Activated T-helper 2 cell treated with anti-CD3 and anti-CD28 coated beads, Interferon-gamma antibody, Interleukin-2, Interleukin-4, amounts not matched to agents 10 μg/mL and 5 μg/mL and 100 μg/mL, durations not matched to agents 14 hours and 24 hours and 36 hours (primary cell): ENCODE measurements around the gene EPHA8. TPM values are rescaled to one million over a fixed set of nuclear protein-coding genes. Genes with fewer than 3 reads are reported as not detected.

ENCODE experiments used
- DNase-seq: peaks from one replicate; pipeline ENCODE4 v3.0.0; 2021; ENCODE audit warnings: low spot score
- H3K27ac Mint-ChIP-seq: one replicate; pipeline ENCODE4 v1.8.0; 2021; ENCODE audit warnings: mixed read lengths
- H3K27me3 Mint-ChIP-seq: one replicate; pipeline ENCODE4 v1.8.0; 2021; ENCODE audit warnings: low read depth, mixed read lengths
- H3K36me3 Mint-ChIP-seq: one replicate; pipeline ENCODE4 v1.8.0; 2021; ENCODE audit warnings: low read depth, mixed read lengths
- H3K4me1 Mint-ChIP-seq: one replicate; pipeline ENCODE4 v1.8.0; 2021; ENCODE audit warnings: low read depth, mixed read lengths
- H3K4me3 Mint-ChIP-seq: one replicate; pipeline ENCODE4 v1.8.0; 2021; ENCODE audit warnings: low read depth, mild to moderate bottlenecking, moderate library complexity, mixed read lengths
- H3K9me3 Mint-ChIP-seq: one replicate; pipeline ENCODE4 v1.8.0; 2021; ENCODE audit warnings: mixed read lengths
- intact Hi-C: fragments of 100-400 bp; cut with micrococcal nuclease; formaldehyde crosslinking; loops from one replicate; pipeline ENCODE4 v1.15.1; 2023
- total RNA-seq: library from RNA; stranded (reverse); gene quantifications from 2 replicates; pipeline ENCODE4 v1.2.3, GENCODE V29; 2022

Gene EPHA8
- total RNA-seq, 1 donor from 2014 or later: not detected

GRCh38 chr1:22641906-22642636 lies 78.8 kb downstream of the EPHA8 start:
- Mint-ChIP-seq H3K4me1 (no peaks in the 10 kb centered on the region), H3K27ac (no peak overlapping the region), H3K27me3 (no peaks in the 10 kb centered on the region), H3K9me3 (no peaks in the 10 kb centered on the region), H3K4me3 (no peak overlapping the region), H3K36me3 (no peaks in the 10 kb centered on the region)
- peak; percentile 44 for DNase-seq
- intact Hi-C loops: loop anchor here (1.0 to 5.0 kb wide), 2 partner anchors 222 to 510 kb away; no protein-coding TSS in a partner anchor

DNA sequence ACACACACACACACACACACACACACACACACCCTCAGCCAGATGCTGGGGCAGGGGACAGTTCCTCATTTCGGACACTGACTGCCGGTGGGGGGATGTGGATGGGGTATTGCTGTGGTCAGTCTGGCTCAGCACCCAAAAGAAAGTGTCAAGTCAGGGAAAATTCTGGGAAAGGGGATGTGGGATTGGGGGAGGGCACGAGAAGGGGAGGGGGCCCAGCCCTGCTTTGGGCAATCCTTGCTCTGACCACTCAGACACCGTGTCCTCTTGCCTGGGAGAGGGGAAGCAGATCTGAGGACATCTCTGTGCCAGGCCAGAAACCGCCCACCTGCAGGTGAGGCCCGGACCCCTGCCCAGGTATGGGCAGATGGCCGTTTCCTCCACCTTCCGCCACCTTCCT lies 80.1 kb downstream of the EPHA8 start, which contains the start of gene C1QC:
C1QC (plus strand) TSS at position 253 of the 400 bp plus-strand sequence. CDS start 391 bp downstream, outside the sequence.
- DNase-seq: no peak
- intact Hi-C loops: loop anchor here (5.0 kb wide), 1 partner anchor 511 kb away; no protein-coding TSS in a partner anchor
- Mint-ChIP-seq H3K27me3 (no peaks in the 10 kb centered on the region), H3K4me3 (no peak within 1 kb of the TSS), H3K27ac (no peak within 1 kb of the TSS), H3K4me1 (no peaks in the 10 kb centered on the region), H3K9me3 (no peaks in the 10 kb centered on the region), H3K36me3 (no peaks in the 10 kb centered on the region)

GRCh38 chr1:22643928-22644327 lies 80.6 kb downstream of the EPHA8 start:
- Mint-ChIP-seq H3K27me3 (no peaks in the 10 kb centered on the region), H3K36me3 (no peaks in the 10 kb centered on the region)
- intact Hi-C loops: loop anchor here (5.0 kb wide), 1 partner anchor 512 kb away; no protein-coding TSS in a partner anchor

DNA sequence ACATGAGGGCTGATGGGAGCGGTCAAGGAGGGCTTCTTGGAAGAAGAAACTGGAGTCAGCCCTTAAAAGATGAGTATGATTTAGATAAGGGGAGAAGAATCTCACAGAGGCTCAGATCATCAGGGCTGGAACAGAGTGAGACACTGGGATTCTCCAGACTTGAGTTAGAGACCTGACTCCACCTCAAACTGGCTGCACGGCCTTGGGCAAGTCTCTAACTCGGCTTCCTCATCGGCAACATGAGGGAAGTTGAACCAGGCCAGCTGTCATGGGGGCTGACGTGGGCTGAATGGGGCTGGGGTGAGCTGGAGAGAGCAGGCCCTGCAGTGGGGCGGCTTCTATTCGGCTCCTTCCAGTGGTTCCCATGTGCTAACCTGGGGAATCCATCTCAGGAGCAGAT lies 82.6 kb downstream of the EPHA8 start:
- DNase-seq: no peak
- no peaks in the 10 kb centered on the region for H3K36me3 Mint-ChIP-seq
- intact Hi-C loops: no loop called here
- H3K9me3 Mint-ChIP-seq: no peaks in the 10 kb centered on the region
- no peaks in the 10 kb centered on the region for H3K27me3 Mint-ChIP-seq
- no peaks in the 10 kb centered on the region for H3K4me1 Mint-ChIP-seq
- no peak overlapping the region for H3K4me3 Mint-ChIP-seq
- no peak overlapping the region for H3K27ac Mint-ChIP-seq

More at GRCh38 chr1:22643928-22644327, 80.6 kb downstream of the EPHA8 start:
- no peak overlapping the region for H3K4me3 Mint-ChIP-seq
- H3K9me3 Mint-ChIP-seq: no peaks in the 10 kb centered on the region
- no peak for DNase-seq
- no peak overlapping the region for H3K27ac Mint-ChIP-seq
- no peaks in the 10 kb centered on the region for H3K4me1 Mint-ChIP-seq

DNA sequence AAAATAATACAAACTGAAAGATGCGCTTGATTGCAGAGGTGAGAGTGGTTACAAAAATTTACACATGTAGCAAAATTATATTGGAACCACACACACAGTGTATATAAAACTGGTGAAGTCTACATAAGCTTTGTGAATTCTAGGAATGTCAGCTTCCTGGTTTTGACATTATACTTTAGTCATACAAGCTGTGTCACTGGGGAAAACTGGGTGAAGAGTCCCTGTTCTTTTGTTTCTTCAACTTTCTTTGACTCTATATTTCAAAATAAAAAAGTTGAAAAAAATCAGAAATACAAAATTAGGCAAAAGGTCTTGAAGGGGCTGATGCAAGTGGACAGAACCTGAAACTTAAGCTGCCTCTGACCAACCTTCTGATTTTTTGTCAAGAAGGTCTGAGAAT lies 83.1 kb downstream of the EPHA8 start:
- no peak for DNase-seq
- Mint-ChIP-seq H3K27ac (no peak overlapping the region), H3K36me3 (no peaks in the 10 kb centered on the region), H3K27me3 (no peaks in the 10 kb centered on the region), H3K4me1 (no peaks in the 10 kb centered on the region), H3K9me3 (no peaks in the 10 kb centered on the region), H3K4me3 (no peak overlapping the region)
- intact Hi-C loops: no loop called here

- peaks cover 4% of the 10 kb centered on the region for H3K27me3 Mint-ChIP-seq
- H3K9me3 Mint-ChIP-seq: no peaks in the 10 kb centered on the region
- no peaks in the 10 kb centered on the region for H3K4me1 Mint-ChIP-seq
- no peaks in the 10 kb centered on the region for H3K36me3 Mint-ChIP-seq
- no peak overlapping the region for H3K27ac Mint-ChIP-seq
- no peak for DNase-seq
- no peak overlapping the region for H3K4me3 Mint-ChIP-seq
- intact Hi-C loops: no loop called here
Observed at GRCh38 chr1:22650089-22650693, 86.9 kb downstream of the EPHA8 start.

- H3K27ac Mint-ChIP-seq: no peak overlapping the region
- peaks cover 4% of the 10 kb centered on the region for H3K27me3 Mint-ChIP-seq
- no peak for DNase-seq
- H3K9me3 Mint-ChIP-seq: no peaks in the 10 kb centered on the region
- H3K4me1 Mint-ChIP-seq: no peaks in the 10 kb centered on the region
- H3K36me3 Mint-ChIP-seq: no peaks in the 10 kb centered on the region
- intact Hi-C loops: no loop called here
- H3K4me3 Mint-ChIP-seq: no peak overlapping the region
Observed at GRCh38 chr1:22651941-22652856, 88.9 kb downstream of the EPHA8 start.

GRCh38 chr1:22652881-22653316 lies 89.6 kb downstream of the EPHA8 start, which contains the start of gene C1QB:
Gene C1QB (plus strand): TSS chr1:22653236. CDS start chr1:22659463, 6,227 bp downstream.
- intact Hi-C loops: no loop called here
- Mint-ChIP-seq H3K27me3 (peaks cover 6% of the 10 kb centered on the region), H3K4me1 (no peaks in the 10 kb centered on the region), H3K36me3 (no peaks in the 10 kb centered on the region), H3K9me3 (no peaks in the 10 kb centered on the region), H3K4me3 (no peak within 1 kb of the TSS), H3K27ac (no peak within 1 kb of the TSS)
- no peak for DNase-seq

Other genes with a start within 250 kb of the EPHA8 start
- gene ZBTB40, start 111.6 kb upstream of the EPHA8 start, total RNA-seq: 17.6 and 18.6 TPM in 2 replicates
- gene C1QA, start 73.1 kb downstream of the EPHA8 start, total RNA-seq: not detected in 2 replicates
- gene C1QC, start 80.1 kb downstream of the EPHA8 start, total RNA-seq: not detected in 2 replicates
- not detected in 2 replicates for gene C1QB, start 89.7 kb downstream of the EPHA8 start, total RNA-seq
- not detected in 2 replicates for gene EPHB2, start 147.3 kb downstream of the EPHA8 start, total RNA-seq